ENCODE measurements around the gene CCT3. TPM values are rescaled to one million over a fixed set of nuclear protein-coding genes. Genes with fewer than 3 reads are reported as not detected.
A peak's percentile ranks its signal among the peaks of the same experiment; 100 is the strongest.
"Not testable (repeated sequence)": the region's sequence is repeated elsewhere in the genome, so short reads cannot be mapped to it uniquely, and the experiment has no call there.

CCT3 gene
- total and polyA plus RNA-seq, 4 experiments from 2014 or later: 109 to 234 (median 152) TPM

DNA sequence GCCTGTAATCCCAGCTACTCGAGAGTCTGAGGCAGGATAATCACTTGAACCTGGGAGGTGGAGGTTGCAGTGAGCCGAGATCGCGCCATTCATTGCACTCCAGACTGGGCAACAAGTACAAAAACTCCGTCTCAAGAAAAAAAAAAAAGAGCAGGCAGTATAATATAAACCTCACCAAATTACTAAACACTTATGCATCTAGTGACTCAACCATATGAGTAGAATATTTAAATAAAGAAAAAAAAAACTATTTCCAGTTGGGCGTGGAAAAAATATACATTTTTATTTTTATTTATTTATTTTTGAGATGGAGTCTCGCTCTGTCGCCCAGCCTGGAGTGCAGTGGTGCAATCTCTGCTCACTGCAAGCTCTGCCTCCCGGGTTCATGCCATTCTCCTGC is 14.9 kb downstream of the CCT3 start:
- not testable (repeated sequence) for H3K9me3 ChIP-seq (ENCODE audit: control insufficient read depth in 1 of 2, low read length in 2 of 2)

DNA sequence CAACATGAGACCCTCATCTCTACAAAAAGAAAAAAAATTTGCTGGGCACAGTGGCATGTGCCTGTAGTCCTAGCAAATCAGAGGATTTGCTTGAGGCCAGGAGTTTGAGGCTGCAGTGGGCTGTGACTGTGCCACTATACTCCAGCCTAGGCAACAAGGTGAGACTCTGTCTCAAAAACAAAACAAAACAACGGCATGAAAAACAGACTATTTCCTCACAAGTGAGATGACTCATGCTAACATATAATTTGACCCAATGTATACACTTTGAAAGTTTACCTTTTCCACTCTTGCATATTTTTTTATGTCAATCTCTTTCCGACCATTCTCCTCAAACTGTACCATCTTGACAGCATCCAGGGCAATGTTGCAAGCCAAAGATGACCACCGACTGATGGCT is 17.5 kb downstream of the CCT3 start:
- Mint-ChIP-seq H3K27ac (peak overlapping the region in 1 of 7 donors; percentile 52), H3K36me3 (peaks cover 39 to 74% of the 10 kb centered on the region in 2 donors), H3K27me3 (no peaks in the 10 kb centered on the region), H3K9me3 (no peaks in the 10 kb centered on the region), H3K4me1 (peaks cover 0 to 2% (median 0%) of the 10 kb centered on the region in 4 donors), H3K4me3 (no peak overlapping the region)
- intact Hi-C loops (cut with micrococcal nuclease): no loop called here
- Histone ChIP-seq H3K9me3 (ENCODE audit: control insufficient read depth in 1 of 2, low read length in 2 of 2) (no peaks in the 10 kb centered on the region), H3K27ac (ENCODE audit: low read depth, low read length) (no peak overlapping the region), H3K4me1 (ENCODE audit: insufficient read depth, low read length) (no peaks in the 10 kb centered on the region), H3K4me3 (ENCODE audit: low read length in 2 of 2) (no peak overlapping the region), H3K27me3 (ENCODE audit: insufficient read depth, low read length) (no peaks in the 10 kb centered on the region), H3K36me3 (ENCODE audit: insufficient read depth, low read length) (peaks cover 69% of the 10 kb centered on the region)
- POLR2A ChIA-PET (ENCODE audit: partially characterized antibody): no interaction called here
- CTCF ChIA-PET (ENCODE audit: partially characterized antibody): interaction anchor here (2.0 to 2.4 kb wide), 2 partner anchors 23 to 228 kb away, joined by 7 read pairs; no protein-coding TSS in a partner anchor
- DNase-seq: no peak

More for the DNA sequence above, 14.9 kb downstream of the CCT3 start:
- POLR2A ChIA-PET (ENCODE audit: partially characterized antibody): interaction anchor here (0.7 to 1.4 kb wide), 2 partner anchors 14 to 578 kb away, joined by 3 read pairs; no protein-coding TSS in a partner anchor
- DNase-seq; H3K27me3 Mint-ChIP-seq; H3K4me3 ChIP-seq (ENCODE audit: low read length in 2 of 2); H3K27me3 ChIP-seq (ENCODE audit: insufficient read depth, low read length); H3K4me3 Mint-ChIP-seq; H3K4me1 ChIP-seq (ENCODE audit: insufficient read depth, low read length); H3K27ac ChIP-seq (ENCODE audit: low read depth, low read length); H3K9me3 Mint-ChIP-seq; intact Hi-C loops (cut with micrococcal nuclease); H3K4me1 Mint-ChIP-seq; H3K27ac Mint-ChIP-seq: not testable (repeated sequence)
- H3K36me3 Mint-ChIP-seq: peaks cover 21 to 55% of the 10 kb centered on the region in 2 donors
- peaks cover 47% of the 10 kb centered on the region for H3K36me3 ChIP-seq (ENCODE audit: insufficient read depth, low read length)
- CTCF ChIA-PET (ENCODE audit: partially characterized antibody): interaction anchor here (1.2 kb wide), 1 partner anchor 14 kb away, joined by 4 read pairs; the partner anchor contains the start of gene CCT3

DNA sequence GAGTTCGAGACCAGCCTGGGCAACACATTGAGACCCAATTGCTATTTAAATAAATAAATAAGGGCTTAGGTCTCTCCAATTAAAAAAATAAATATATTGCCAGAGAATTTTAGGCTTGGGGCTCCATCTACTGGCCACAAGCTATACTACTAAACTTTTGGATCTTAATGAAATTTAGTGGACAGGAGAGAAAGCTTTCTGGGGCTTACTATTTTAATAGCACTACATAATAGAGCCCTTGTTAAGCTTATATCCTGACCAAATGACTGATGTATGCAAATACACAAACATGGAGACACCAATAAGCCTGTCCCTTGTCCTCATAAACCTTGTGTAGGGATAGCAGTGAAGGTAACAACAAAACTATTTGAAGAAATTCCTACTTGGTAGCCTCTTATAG is 18.4 kb downstream of the CCT3 start:
- Histone ChIP-seq H3K36me3 (ENCODE audit: insufficient read depth, low read length) (peaks cover 67% of the 10 kb centered on the region), H3K4me1 (ENCODE audit: insufficient read depth, low read length) (no peaks in the 10 kb centered on the region), H3K27me3 (ENCODE audit: insufficient read depth, low read length) (no peaks in the 10 kb centered on the region), H3K9me3 (ENCODE audit: control insufficient read depth in 1 of 2, low read length in 2 of 2) (no peaks in the 10 kb centered on the region), H3K27ac (ENCODE audit: low read depth, low read length) (no peak overlapping the region), H3K4me3 (ENCODE audit: low read length in 2 of 2) (no peak overlapping the region)
- no peaks in the 10 kb centered on the region for H3K27me3 Mint-ChIP-seq
- intact Hi-C loops (cut with micrococcal nuclease): loop anchor here (2.0 kb wide), 1 partner anchor 173 kb away; no protein-coding TSS in a partner anchor
- ChIA-PET CTCF (ENCODE audit: partially characterized antibody) (interaction anchor here (0.6 to 2.5 kb wide), 20 partner anchors 10 to 227 kb away, joined by 3 to 17 read pairs (median 4); partner anchors contain the start of genes CCT3 and PMF1), POLR2A (ENCODE audit: partially characterized antibody) (no interaction called here)
- no peaks in the 10 kb centered on the region for H3K9me3 Mint-ChIP-seq
- DNase-seq: peak in 3 of 5 donors; percentile 13 to 33 (median 27)
- H3K4me1 Mint-ChIP-seq: peaks cover 0 to 2% (median 0%) of the 10 kb centered on the region in 4 donors
- H3K4me3 Mint-ChIP-seq: no peak overlapping the region
- H3K36me3 Mint-ChIP-seq: peaks cover 34 to 76% of the 10 kb centered on the region in 2 donors
- H3K27ac Mint-ChIP-seq: no peak overlapping the region

DNA sequence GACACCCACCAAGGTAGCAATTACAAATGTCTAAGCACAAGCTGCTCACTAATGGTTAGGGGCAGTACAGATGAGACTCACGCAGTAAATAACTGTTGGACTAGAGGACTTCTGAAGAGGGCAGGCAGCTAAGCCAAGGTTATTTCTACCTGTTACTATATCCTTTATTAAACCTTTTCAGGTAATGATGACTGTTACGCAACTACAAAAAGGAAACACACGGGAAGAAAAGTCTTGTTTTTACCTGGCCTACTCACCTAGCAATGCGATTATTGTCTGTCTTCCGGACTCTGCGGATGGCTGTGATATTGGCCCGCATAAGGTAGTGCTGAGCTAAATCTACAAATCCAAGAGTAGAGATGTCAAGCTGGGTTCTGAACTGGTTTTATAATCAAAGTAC is 21.2 kb downstream of the CCT3 start:
- Mint-ChIP-seq H3K36me3 (peaks cover 38 to 83% of the 10 kb centered on the region in 2 donors), H3K9me3 (no peaks in the 10 kb centered on the region), H3K4me3 (no peak overlapping the region), H3K27ac (peak overlapping the region in 1 of 7 donors; percentile 43), H3K4me1 (peaks cover 0 to 2% (median under 1%) of the 10 kb centered on the region in 4 donors), H3K27me3 (no peaks in the 10 kb centered on the region)
- POLR2A ChIA-PET (ENCODE audit: partially characterized antibody): no interaction called here
- Histone ChIP-seq H3K27me3 (ENCODE audit: insufficient read depth, low read length) (no peaks in the 10 kb centered on the region), H3K36me3 (ENCODE audit: insufficient read depth, low read length) (peaks cover 66% of the 10 kb centered on the region), H3K9me3 (ENCODE audit: control insufficient read depth in 1 of 2, low read length in 2 of 2) (no peaks in the 10 kb centered on the region), H3K27ac (ENCODE audit: low read depth, low read length) (no peak overlapping the region), H3K4me3 (ENCODE audit: low read length in 2 of 2) (no peak overlapping the region), H3K4me1 (ENCODE audit: insufficient read depth, low read length) (no peaks in the 10 kb centered on the region)
- CTCF ChIA-PET (ENCODE audit: partially characterized antibody): interaction anchor here (0.7 to 0.9 kb wide), 3 partner anchors 45 to 226 kb away, joined by 3 to 4 read pairs (median 3); no protein-coding TSS in a partner anchor
- DNase-seq: no peak
- intact Hi-C loops (cut with micrococcal nuclease): no loop called here

DNA sequence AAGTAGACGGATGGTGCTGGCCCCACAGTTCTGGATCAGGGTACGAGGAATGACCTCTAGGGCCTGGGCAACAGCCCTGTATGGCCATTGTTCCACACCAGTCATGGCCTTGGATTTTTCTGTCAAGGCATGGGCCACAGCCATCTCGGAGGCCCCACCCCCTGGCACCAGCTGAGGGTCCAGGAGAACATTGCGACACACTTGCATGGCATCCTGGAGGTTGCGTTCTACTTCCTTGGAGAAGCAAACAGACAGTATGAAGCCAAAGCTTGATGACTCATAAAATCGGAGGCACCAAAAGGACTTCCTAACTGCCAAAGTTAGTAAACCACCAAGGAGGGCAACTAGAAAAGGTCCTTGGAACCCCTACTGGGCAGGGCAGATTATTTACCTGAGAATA is 27.1 kb downstream of the CCT3 start:
- peak overlapping the region in 2 of 7 donors; percentile 43 to 44 for H3K27ac Mint-ChIP-seq
- H3K4me1 Mint-ChIP-seq: peaks cover 0 to 2% (median 0%) of the 10 kb centered on the region in 4 donors
- H3K4me3 Mint-ChIP-seq: no peak overlapping the region
- Histone ChIP-seq H3K4me1 (ENCODE audit: insufficient read depth, low read length) (no peaks in the 10 kb centered on the region), H3K27me3 (ENCODE audit: insufficient read depth, low read length) (no peaks in the 10 kb centered on the region), H3K9me3 (ENCODE audit: control insufficient read depth in 1 of 2, low read length in 2 of 2) (no peaks in the 10 kb centered on the region), H3K4me3 (ENCODE audit: low read length in 2 of 2) (no peak overlapping the region), H3K36me3 (ENCODE audit: insufficient read depth, low read length) (peaks cover 59% of the 10 kb centered on the region), H3K27ac (ENCODE audit: low read depth, low read length) (no peak overlapping the region)
- no peak for DNase-seq
- intact Hi-C loops (cut with micrococcal nuclease): no loop called here
- peaks cover 32 to 68% of the 10 kb centered on the region in 2 donors for H3K36me3 Mint-ChIP-seq
- H3K27me3 Mint-ChIP-seq: no peaks in the 10 kb centered on the region
- ChIA-PET POLR2A (ENCODE audit: partially characterized antibody) (no interaction called here), CTCF (ENCODE audit: partially characterized antibody) (no interaction called here)
- H3K9me3 Mint-ChIP-seq: no peaks in the 10 kb centered on the region

DNA sequence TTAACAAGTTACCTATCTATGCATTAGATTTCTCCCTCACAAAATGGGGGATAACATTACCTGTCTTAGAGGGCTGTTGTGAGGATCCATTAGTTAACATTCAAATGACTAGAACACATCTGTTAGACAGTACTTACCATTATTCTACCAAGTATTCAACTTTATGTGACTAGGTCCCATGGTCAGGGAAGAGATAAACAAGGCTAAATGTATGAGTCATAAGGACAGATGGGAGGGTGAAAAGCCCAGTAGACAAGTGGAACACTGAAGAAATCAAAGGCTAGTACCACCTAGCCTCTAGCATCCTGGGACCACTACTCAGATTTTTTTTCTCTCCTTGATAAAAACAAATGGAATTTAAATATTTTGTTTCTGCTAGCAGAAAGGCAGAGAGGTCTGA is 30.0 kb downstream of the CCT3 start:
- H3K36me3 Mint-ChIP-seq: peaks cover 24 to 48% of the 10 kb centered on the region in 2 donors
- intact Hi-C loops (cut with micrococcal nuclease): no loop called here
- DNase-seq: no peak
- H3K4me3 Mint-ChIP-seq: no peak overlapping the region
- H3K27me3 Mint-ChIP-seq: no peaks in the 10 kb centered on the region
- ChIA-PET POLR2A (ENCODE audit: partially characterized antibody) (interaction anchor here (1.1 kb wide), 1 partner anchor 12 kb away, joined by 3 read pairs; the partner anchor contains the start of gene GLMP), CTCF (ENCODE audit: partially characterized antibody) (interaction anchor here (1.6 kb wide), 1 partner anchor 11 kb away, joined by 5 read pairs; no protein-coding TSS in a partner anchor)
- H3K9me3 Mint-ChIP-seq: no peaks in the 10 kb centered on the region
- Histone ChIP-seq H3K9me3 (ENCODE audit: control insufficient read depth in 1 of 2, low read length in 2 of 2) (no peaks in the 10 kb centered on the region), H3K4me1 (ENCODE audit: insufficient read depth, low read length) (no peaks in the 10 kb centered on the region), H3K36me3 (ENCODE audit: insufficient read depth, low read length) (peaks cover 46% of the 10 kb centered on the region), H3K27ac (ENCODE audit: low read depth, low read length) (no peak overlapping the region), H3K4me3 (ENCODE audit: low read length in 2 of 2) (no peak overlapping the region), H3K27me3 (ENCODE audit: insufficient read depth, low read length) (no peaks in the 10 kb centered on the region)
- H3K27ac Mint-ChIP-seq: no peak overlapping the region
- no peaks in the 10 kb centered on the region for H3K4me1 Mint-ChIP-seq

DNA sequence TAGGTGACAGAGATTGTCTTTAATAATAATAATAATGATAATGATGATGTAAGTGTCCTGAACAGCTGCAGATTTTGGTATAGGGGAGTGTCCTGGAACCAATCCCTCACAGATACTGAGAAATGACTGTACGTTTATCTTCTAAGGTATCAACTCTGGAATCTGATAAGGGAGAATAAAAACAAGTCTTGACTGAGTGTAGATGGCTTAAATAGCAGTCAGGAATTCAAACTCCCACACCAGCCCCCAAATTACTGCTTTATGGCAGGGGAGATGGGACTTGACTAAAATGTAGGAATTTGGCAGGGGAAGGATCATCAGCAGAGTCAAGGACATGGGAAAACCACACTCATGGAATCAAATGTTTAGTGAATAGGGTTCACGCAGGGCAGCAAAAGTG is 32.9 kb downstream of the CCT3 start:
- H3K36me3 Mint-ChIP-seq: peaks cover 16 to 27% of the 10 kb centered on the region in 2 donors
- Histone ChIP-seq H3K4me1 (ENCODE audit: insufficient read depth, low read length) (no peaks in the 10 kb centered on the region), H3K27me3 (ENCODE audit: insufficient read depth, low read length) (no peaks in the 10 kb centered on the region), H3K27ac (ENCODE audit: low read depth, low read length) (no peak overlapping the region), H3K9me3 (ENCODE audit: control insufficient read depth in 1 of 2, low read length in 2 of 2) (no peaks in the 10 kb centered on the region), H3K4me3 (ENCODE audit: low read length in 2 of 2) (no peak overlapping the region), H3K36me3 (ENCODE audit: insufficient read depth, low read length) (peaks cover 24% of the 10 kb centered on the region)
- no peak overlapping the region for H3K27ac Mint-ChIP-seq
- ChIA-PET POLR2A (ENCODE audit: partially characterized antibody) (interaction anchor here (3.1 kb wide), 1 partner anchor 23 kb away, joined by 11 read pairs; the partner anchor contains the start of gene SMG5), CTCF (ENCODE audit: partially characterized antibody) (interaction anchor here (1.3 kb wide), 1 partner anchor 14 kb away, joined by 4 read pairs; no protein-coding TSS in a partner anchor)
- H3K4me3 Mint-ChIP-seq: no peak overlapping the region
- H3K9me3 Mint-ChIP-seq: no peaks in the 10 kb centered on the region
- intact Hi-C loops (cut with micrococcal nuclease): no loop called here
- no peaks in the 10 kb centered on the region for H3K27me3 Mint-ChIP-seq
- no peak for DNase-seq
- no peaks in the 10 kb centered on the region for H3K4me1 Mint-ChIP-seq

Measured in CD4-positive, alpha-beta memory T cell (primary cell).